Activated CD4-positive, CD25-positive, alpha-beta regulatory T cell treated with anti-CD3 and anti-CD28 coated beads, Interleukin-2, amount 50 U/mL, for 24 hours (primary cell): Measurements from ENCODE around the gene RNF11.

ENCODE experiments used
- ATAC-seq, 2 donors: fragments of 150-1000 bp; cut with Tn5 transposase; one replicate each; pipeline ENCODE4 v1.10.0; 2021; ENCODE audit warnings: mild to moderate bottlenecking in 1 of 2, moderate library complexity in 1 of 2

Gene RNF11

DNA sequence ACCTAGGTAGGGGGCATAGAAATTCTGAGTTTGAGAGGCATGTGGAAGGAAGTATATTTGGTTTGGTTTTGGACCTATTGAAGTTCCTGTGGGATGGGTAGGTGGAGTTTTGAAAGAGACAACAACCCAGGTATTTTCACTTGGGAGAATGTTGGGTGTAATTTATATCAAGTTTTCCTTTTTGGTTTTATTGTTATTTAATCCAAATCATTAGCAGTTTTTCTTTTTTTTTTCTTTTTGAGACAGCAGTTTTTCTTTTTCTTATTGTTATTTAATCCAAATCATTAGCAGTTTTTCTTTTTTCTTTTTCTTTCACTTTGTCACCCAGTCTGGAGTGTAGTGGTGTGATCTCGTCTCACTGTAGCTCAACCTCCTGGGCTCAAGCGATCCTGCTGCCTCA, 30.1 kb downstream of the RNF11 start:
- ATAC-seq, result no peak

- no peak for ATAC-seq
Observed at GRCh38 chr1:51266791-51267190, 30.7 kb downstream of the RNF11 start.

DNA sequence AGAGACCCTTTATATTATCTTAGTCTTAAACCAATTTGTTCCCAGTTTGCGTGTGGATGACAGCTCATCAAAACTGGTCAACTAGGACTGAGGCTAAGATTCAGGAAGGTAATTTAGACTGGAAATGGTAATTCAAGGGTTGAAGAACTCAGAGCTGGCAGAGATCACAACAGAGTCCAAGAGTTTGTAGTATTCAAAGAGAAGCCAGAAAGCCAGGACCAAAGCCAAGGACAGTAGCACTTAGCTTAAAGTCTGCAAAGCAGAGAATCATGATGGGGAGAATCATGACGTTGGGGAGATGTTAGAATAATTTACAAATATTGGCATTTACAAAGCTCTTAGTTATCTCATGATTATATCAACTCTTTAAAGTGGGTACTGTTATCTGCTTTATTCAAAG, 32.6 kb downstream of the RNF11 start:
- no peak for ATAC-seq

DNA sequence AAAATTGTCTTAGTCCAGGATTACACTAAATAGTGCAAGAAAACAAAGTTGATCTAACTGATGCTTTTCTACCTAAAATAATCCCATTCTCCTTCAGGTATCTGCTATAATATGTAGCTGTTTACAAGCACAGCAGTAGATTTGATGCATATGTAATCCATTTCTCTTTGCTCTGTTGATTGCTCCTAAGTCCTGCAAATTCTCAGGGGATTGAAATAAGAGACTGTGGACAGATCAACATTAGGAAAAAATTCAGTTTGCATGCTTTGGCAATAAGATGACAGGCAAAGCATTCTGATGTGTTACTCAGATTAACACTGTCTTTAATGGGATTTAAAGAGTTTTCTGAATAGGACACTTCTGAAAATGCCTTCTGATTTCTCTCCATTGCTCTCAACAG, 34.7 kb downstream of the RNF11 start:
- ATAC-seq, result no peak

- ATAC-seq, result no peak
Observed at GRCh38 chr1:51272916-51273315, 36.8 kb downstream of the RNF11 start.

GRCh38 chr1:51274676-51275075, 38.6 kb downstream of the RNF11 start:
- ATAC-seq, result no peak

- no peak for ATAC-seq
Observed at GRCh38 chr1:51276286-51276685, 40.2 kb downstream of the RNF11 start.

GRCh38 chr1:51280321-51280978, 44.4 kb downstream of the RNF11 start:
- no peak for ATAC-seq

DNA sequence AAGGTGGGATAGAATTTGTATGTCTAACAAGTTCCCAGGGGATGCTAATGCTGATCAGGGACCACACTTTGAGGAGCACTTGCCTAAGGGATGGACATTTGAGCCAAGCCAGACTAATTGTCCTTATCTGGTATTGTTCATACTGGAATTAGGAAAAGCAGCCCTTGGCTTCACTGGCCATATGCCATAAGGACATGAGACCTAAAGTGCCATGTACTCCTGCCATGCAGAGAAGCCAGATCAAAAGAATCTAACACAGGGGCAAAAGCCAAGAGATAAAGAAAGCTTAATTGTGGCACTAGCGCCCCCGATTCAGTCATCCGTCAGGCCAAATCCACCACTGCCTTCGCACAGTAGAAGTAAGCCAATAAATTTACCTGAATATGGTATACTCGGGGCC, 45.7 kb downstream of the RNF11 start:
- no peak for ATAC-seq

DNA sequence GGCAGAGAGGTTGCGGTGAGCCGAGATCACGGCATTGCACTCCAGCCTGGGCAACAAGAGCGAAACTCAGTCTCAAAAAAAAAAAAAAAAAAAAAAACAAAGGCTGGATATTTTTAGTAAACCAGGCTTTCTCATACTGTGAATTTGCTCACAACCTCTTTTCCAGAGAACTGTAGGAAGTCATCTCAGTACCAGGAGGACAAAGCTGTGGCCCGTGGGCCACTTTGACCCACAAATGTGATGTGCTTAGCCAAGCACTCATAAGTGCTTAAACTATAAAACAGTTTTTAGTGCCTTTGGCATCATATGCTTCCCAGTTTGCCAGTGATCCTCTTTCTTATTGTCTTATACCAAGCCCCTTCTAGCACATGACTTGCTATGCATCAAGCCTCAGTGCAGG, 46.5 kb downstream of the RNF11 start:
- ATAC-seq, result no peak

GRCh38 chr1:51283979-51284378, 47.9 kb downstream of the RNF11 start:
- no peak for ATAC-seq

DNA sequence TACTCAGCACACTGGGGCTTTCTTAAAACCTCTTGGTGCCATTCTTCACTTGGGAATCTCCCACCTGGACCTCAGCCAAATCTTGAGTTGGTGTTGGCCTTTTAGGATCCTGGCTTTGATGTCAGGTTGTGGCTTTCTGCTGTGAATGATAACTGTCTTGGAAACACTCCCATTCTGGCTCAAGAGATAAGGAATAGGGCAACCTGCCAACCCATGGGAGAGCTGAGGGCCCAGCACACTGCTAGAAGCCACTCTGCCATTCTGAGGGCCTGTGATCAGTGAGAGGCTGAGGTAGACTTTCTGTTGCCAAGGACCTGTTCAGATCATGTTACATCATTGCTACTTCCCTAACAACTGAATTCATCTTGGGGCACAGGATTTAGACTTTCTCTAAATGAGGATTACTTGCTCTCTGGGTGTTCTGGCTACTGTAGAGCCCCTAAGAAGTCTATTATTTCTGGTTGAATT, 48.4 kb downstream of the RNF11 start:
- ATAC-seq, result no peak

DNA sequence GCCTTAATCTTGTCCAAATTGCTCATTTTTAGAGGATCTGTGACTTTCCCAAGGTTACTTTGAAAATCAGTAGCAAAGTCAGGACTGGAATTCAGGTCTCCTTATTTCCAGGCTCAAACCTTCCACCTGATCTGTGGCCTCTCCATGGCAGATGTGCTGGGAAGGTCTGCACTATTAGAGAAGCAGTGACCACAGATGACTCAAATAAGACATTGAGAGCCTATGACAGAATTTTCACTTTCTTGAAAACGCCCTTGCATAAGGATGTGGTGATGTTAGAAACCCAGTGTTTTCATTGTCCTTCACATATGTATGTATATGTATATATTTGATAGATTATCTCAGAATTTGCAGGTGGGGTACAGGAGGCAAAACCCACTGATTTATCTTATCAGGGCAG, 49.0 kb downstream of the RNF11 start:
- ATAC-seq, result peak in 1 of 2 donors; percentile 48

- ATAC-seq, result no peak
Observed at GRCh38 chr1:51287966-51288365, 51.9 kb downstream of the RNF11 start.

DNA sequence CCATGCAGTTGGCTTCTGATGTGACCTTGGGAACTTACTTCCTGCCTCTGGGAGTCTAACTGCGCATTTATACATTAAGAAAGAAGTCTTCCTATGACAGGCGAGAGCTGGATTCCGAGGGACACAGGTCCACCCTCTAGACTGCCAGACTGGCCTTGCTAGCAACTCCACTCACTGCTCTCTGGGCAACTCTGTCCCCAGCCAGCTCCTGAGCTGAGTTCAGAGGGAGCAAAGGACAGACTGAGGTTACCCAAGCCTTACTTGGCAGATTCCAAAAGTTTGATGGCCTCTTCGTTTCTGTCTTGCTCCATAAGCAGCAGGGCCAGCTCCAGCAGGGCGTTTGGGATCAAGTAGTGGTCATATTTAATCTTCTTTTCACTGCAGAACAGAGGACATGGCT, 52.5 kb downstream of the RNF11 start:
- ATAC-seq, result no peak

GRCh38 chr1:51289676-51290488, 53.8 kb downstream of the RNF11 start:
- ATAC-seq, result no peak

DNA sequence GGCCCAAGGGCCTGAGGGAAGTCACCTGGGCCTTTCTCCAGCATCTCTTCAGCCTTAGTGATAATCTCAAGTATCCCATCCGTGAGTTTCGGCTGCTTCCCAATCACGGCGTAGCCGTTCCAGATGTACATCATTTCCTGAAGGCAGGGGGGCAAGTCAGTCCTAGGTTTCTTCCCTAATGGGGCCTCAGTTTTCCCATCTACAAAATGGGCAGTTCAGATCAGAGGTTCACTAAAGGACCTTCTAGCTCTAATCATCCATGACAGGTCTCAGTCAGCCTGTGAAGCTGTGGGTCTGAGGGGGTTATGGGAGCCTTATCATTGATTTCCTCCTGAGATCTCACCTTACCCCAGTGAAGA, 54.4 kb downstream of the RNF11 start:
- no peak for ATAC-seq

DNA sequence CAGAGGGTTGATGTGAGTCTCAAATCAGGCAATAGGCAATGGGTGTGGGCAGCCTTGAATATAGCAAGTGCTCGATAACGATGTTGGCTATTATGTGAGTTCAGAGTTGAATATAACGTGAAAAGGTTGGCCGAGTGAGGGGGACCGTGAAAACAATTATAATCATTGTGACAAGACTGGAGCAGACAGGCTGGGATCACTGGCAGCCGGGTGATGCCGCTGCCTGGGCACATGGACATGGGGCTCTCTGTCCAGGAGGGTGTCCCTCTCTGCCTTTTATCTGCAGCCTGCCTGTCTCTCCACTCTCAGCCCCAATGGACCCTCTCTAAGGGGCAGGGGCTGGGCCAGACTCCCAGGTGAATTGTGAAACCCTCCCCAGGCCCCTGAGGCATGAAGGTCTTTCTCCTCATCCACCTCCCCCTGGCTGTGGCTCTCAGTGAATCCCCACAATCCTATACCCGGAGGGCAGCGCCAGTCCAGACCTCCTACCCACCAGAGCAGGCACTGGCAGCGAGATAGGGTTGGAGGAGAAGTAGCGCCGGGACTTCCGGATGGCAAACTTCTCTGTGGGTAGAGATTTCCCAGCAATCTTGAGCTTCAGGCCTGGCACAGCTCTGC, 57.9 kb downstream of the RNF11 start:
- no peak for ATAC-seq

GRCh38 chr1:51294566-51295184, 58.6 kb downstream of the RNF11 start:
- ATAC-seq, result no peak

GRCh38 chr1:51295926-51296325, 59.9 kb downstream of the RNF11 start:
- ATAC-seq, result no peak

DNA sequence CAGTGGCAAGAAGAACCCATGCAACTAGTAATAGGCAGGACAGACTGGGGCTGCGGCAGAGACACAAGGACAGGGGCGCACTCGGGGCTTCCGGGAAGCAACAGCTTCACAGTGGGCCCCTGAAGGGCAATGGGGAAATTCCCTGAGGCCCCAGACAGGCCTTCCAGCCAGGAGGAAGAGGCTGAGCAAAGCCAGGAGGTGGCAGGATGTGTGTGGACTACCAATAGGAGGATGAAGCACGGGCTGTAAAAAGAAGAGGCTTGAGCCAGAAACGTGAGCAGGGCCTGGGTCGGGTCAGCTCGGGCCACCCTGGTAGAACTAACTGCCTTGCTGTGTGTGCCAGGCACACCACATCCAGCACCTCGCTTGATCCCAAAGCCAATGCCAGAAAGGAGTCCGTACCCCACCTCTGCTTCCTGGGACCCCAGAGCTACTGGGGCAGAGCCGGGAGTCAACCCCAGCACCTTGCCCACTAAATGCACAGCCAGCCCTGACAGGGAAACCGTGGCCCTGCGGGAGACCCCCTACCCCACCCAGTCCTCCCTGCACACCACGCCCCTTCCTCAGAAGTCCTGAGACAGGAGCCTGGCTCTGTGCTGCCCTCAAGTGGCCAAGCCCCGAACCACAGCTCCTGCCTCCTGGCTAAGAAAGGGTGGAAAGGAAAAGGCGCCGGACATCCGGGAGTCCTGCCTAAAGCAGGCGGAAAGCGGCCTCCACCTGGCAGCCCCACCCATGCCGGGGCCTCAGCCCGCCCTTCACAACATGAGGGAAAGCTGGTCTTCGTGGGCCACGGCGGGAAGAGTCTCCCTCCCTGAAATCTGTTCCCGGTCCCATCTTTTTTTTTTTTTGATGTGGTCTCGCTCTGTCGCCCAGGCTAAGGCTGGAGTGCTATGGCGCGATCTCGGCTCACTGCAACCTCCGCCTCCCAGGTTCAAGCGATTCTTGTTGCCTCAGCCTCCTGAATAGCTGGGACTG, 60.6 kb downstream of the RNF11 start:
- ATAC-seq, result peak; percentile 62
